ENCODE data around the gene TTLL5.

DNA sequence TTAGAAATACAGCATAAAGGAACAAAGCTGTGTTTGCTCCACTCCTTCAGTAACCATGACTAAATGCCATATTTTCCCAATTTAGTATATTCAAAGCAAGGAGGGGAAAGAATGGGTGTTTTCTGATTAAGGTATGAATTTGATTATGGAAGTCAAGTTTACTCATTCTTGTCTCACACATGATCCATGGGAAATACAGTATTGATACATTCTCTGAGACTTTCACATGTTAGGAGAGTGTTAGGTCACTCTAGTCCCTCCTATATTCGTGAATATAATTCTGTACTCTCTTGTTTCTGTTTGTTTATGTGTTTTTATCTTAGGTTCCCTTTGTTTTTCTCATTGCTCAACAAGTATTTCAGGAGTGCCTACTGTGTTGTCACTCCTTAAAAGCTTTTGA is 42.4 kb downstream of the TTLL5 start:
- TF ChIP-seq, protein P1, sequence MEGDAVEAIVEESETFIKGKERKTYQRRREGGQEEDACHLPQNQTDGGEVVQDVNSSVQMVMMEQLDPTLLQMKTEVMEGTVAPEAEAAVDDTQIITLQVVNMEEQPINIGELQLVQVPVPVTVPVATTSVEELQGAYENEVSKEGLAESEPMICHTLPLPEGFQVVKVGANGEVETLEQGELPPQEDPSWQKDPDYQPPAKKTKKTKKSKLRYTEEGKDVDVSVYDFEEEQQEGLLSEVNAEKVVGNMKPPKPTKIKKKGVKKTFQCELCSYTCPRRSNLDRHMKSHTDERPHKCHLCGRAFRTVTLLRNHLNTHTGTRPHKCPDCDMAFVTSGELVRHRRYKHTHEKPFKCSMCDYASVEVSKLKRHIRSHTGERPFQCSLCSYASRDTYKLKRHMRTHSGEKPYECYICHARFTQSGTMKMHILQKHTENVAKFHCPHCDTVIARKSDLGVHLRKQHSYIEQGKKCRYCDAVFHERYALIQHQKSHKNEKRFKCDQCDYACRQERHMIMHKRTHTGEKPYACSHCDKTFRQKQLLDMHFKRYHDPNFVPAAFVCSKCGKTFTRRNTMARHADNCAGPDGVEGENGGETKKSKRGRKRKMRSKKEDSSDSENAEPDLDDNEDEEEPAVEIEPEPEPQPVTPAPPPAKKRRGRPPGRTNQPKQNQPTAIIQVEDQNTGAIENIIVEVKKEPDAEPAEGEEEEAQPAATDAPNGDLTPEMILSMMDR (IDR thresholded peaks at IDR 0.05; ENCODE audit: insufficient read depth, low read length, poor library complexity, severe bottlenecking), result no peak
- TF ChIP-seq EZH2phosphoT487 (conservative IDR thresholded peaks at IDR 0.05; ENCODE audit: low read length), result no peak

All from SU-DHL-6 (cell line).